ENCODE data around the gene EFCAB5.

Gene EFCAB5

GRCh38 chr17:29980261-29980660 is 38.8 kb downstream of the EFCAB5 start:
- Histone ChIP-seq H3K4me1 (ENCODE audit: insufficient read depth, low read length) (no peaks in the 10 kb centered on the region), H2AFZ (ENCODE audit: low read depth, low read length) (no peak overlapping the region), H3K4me3 (ENCODE audit: low read depth in 1 of 2, low read length in 2 of 2) (no peak overlapping the region), H3K79me2 (ENCODE audit: insufficient read depth, low read length) (no peaks in the 10 kb centered on the region), H3K27me3 (ENCODE audit: insufficient read depth, low read length, poor library complexity) (no peaks in the 10 kb centered on the region), H4K20me1 (ENCODE audit: insufficient read depth, low read length) (no peaks in the 10 kb centered on the region), H3K9ac (ENCODE audit: low read depth, low read length) (no peak overlapping the region), H3K9me3 (ENCODE audit: insufficient read depth, low read length, severe bottlenecking) (peaks cover 3% of the 10 kb centered on the region), H3K27ac (ENCODE audit: low read length) (no peak overlapping the region), H3K4me2 (ENCODE audit: insufficient read depth, low read length) (no peak overlapping the region), H3K36me3 (ENCODE audit: insufficient read depth, low read length) (no peaks in the 10 kb centered on the region)
- TF ChIP-seq CTCF (IDR thresholded peaks at IDR 0.05; ENCODE audit: borderline replicate concordance, extremely low read depth, low read length, poor library complexity, severe bottlenecking) (no peak), EZH2 (IDR thresholded peaks at IDR 0.05; ENCODE audit: borderline replicate concordance, low read depth, low read length, severe bottlenecking) (no peak)
- no peak for ATAC-seq (ENCODE audit: insufficient read depth, low read depth)
- no peak for DNase-seq

GRCh38 chr17:29982991-29983653 is 41.7 kb downstream of the EFCAB5 start:
- peaks cover 7% of the 10 kb centered on the region for H3K9me3 ChIP-seq (ENCODE audit: insufficient read depth, low read length, severe bottlenecking)
- no peak overlapping the region for H3K4me3 ChIP-seq (ENCODE audit: low read depth in 1 of 2, low read length in 2 of 2)
- DNase-seq (no peak), ATAC-seq (ENCODE audit: insufficient read depth, low read depth) (no peak)
- no peaks in the 10 kb centered on the region for H3K36me3 ChIP-seq (ENCODE audit: insufficient read depth, low read length)
- H3K79me2 ChIP-seq (ENCODE audit: insufficient read depth, low read length), result no peaks in the 10 kb centered on the region
- H3K27ac ChIP-seq (ENCODE audit: low read length), result no peak overlapping the region
- H3K4me2 ChIP-seq (ENCODE audit: insufficient read depth, low read length), result no peak overlapping the region
- H2AFZ ChIP-seq (ENCODE audit: low read depth, low read length), result no peak overlapping the region
- H4K20me1 ChIP-seq (ENCODE audit: insufficient read depth, low read length), result no peaks in the 10 kb centered on the region
- H3K9ac ChIP-seq (ENCODE audit: low read depth, low read length), result no peak overlapping the region
- H3K27me3 ChIP-seq (ENCODE audit: insufficient read depth, low read length, poor library complexity), result no peaks in the 10 kb centered on the region
- no peak for TF ChIP-seq EZH2 (IDR thresholded peaks at IDR 0.05; ENCODE audit: borderline replicate concordance, low read depth, low read length, severe bottlenecking)
- TF ChIP-seq CTCF (IDR thresholded peaks at IDR 0.05; ENCODE audit: borderline replicate concordance, extremely low read depth, low read length, poor library complexity, severe bottlenecking), result no peak
- H3K4me1 ChIP-seq (ENCODE audit: insufficient read depth, low read length), result no peaks in the 10 kb centered on the region

DNA sequence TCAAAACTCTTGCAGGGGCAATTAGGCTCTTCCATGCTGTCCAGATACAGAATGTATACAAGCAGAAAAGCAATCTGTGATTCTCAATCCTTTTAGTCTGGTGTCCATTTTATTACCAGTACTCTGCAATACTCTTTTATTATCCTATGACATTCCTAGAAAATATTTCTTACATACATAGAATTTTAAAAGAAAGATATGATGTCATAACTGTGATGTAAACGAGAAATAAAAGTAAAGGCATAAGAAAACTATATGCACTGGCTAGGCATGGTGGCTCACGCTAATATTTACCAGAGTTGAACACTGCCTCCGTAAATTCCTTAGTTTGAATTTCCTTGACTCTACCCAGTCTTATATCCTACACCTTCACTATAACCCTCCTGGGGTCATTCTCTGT is 55.0 kb downstream of the EFCAB5 start:
- Histone ChIP-seq H3K4me1 (ENCODE audit: insufficient read depth, low read length) (no peaks in the 10 kb centered on the region), H3K4me2 (ENCODE audit: insufficient read depth, low read length) (no peak overlapping the region), H4K20me1 (ENCODE audit: insufficient read depth, low read length) (no peaks in the 10 kb centered on the region), H3K36me3 (ENCODE audit: insufficient read depth, low read length) (no peaks in the 10 kb centered on the region), H3K4me3 (ENCODE audit: low read depth in 1 of 2, low read length in 2 of 2) (no peak overlapping the region), H3K9me3 (ENCODE audit: insufficient read depth, low read length, severe bottlenecking) (peaks cover 2% of the 10 kb centered on the region), H3K27ac (ENCODE audit: low read length) (no peak overlapping the region), H3K79me2 (ENCODE audit: insufficient read depth, low read length) (no peaks in the 10 kb centered on the region), H3K27me3 (ENCODE audit: insufficient read depth, low read length, poor library complexity) (no peaks in the 10 kb centered on the region), H2AFZ (ENCODE audit: low read depth, low read length) (no peak overlapping the region), H3K9ac (ENCODE audit: low read depth, low read length) (no peak overlapping the region)
- ATAC-seq (ENCODE audit: insufficient read depth, low read depth) (no peak), DNase-seq (no peak)
- no peak for TF ChIP-seq CTCF (IDR thresholded peaks at IDR 0.05; ENCODE audit: borderline replicate concordance, extremely low read depth, low read length, poor library complexity, severe bottlenecking)
- no peak for TF ChIP-seq EZH2 (IDR thresholded peaks at IDR 0.05; ENCODE audit: borderline replicate concordance, low read depth, low read length, severe bottlenecking)

Measured in DND-41 (cell line).